Endothelial cell of umbilical vein (primary cell): Measurements from ENCODE around the gene MYCL. TPM values are rescaled to one million over a fixed set of nuclear protein-coding genes. Genes with fewer than 3 reads are reported as not detected.

Experiments used
- BruUV-seq: library from RNA; stranded (reverse); fragments of 400-500 nt; replicated peaks from 2 replicates; lab custom pipeline; 2021; lab: Mats Ljungman, UMichigan
- CTCF ChIA-PET: fragments of 300-600, 350-600 bp; sonication (Branson Sonifier 250); formaldehyde crosslinking; loops from one replicate; lab custom pipeline; 2021; ENCODE audit warnings: antibody characterized with exemption, inconsistent platforms; lab: Charles Lee
- POLR2A ChIA-PET: fragments of 300-600, 350-600 bp; sonication (Branson Sonifier 250); formaldehyde crosslinking; loops from one replicate; lab custom pipeline; 2021; ENCODE audit warnings: antibody characterized with exemption, inconsistent platforms; lab: Charles Lee
- DNase-seq: peaks from one replicate; pipeline ENCODE4 v3.0.0-alpha.2; 2011; ENCODE audit warnings: low read depth, low spot score
- FAIRE-seq: peaks from 2 replicates; lab custom pipeline; 2011; peaks lifted over from hg19 to GRCh38; lab: Jason Lieb, UNC
- H2AFZ ChIP-seq: 2 replicates; pipeline ENCODE4 v1.6.0; 2012; ENCODE audit warnings: low read depth, low read length, control low read depth, inconsistent platforms
- H3K27ac ChIP-seq: 2 replicates; pipeline ENCODE4 v1.5.1; 2011; ENCODE audit warnings: low read depth, mild to moderate bottlenecking, control low read depth, low read length, moderate library complexity; ENCODE audit not compliant: insufficient read depth
- H3K27me3 ChIP-seq, 2 experiments: 2 replicates each; pipeline versions ENCODE4 v1.6.0 to v1.6.1; 2011; ENCODE audit warnings: low read length in 2 of 2, mixed read lengths in 1 of 2; ENCODE audit not compliant: control insufficient read depth in 2 of 2, insufficient read depth in 2 of 2
- H3K36me3 ChIP-seq, 2 experiments: 2 replicates in 1 of 2; 3 replicates in 1 of 2; pipeline ENCODE4 v1.5.1; 2011; ENCODE audit warnings: low read length in 2 of 2, mild to moderate bottlenecking in 1 of 2, moderate library complexity in 1 of 2; ENCODE audit not compliant: control insufficient read depth in 2 of 2, insufficient read depth in 2 of 2; ENCODE audit errors: extremely low read depth in 1 of 2
- H3K4me1 ChIP-seq: 3 replicates; pipeline ENCODE4 v1.5.1; 2011; ENCODE audit warnings: mild to moderate bottlenecking, low read length; ENCODE audit not compliant: control insufficient read depth, insufficient read depth; ENCODE audit errors: extremely low read depth
- H3K4me2 ChIP-seq: 2 replicates; pipeline ENCODE4 v1.6.1; 2011; ENCODE audit warnings: low read length, control low read depth, mixed read lengths; ENCODE audit not compliant: insufficient read depth
- H3K4me3 ChIP-seq, 3 experiments: fragments of 200-600 bp in 1 of 3; sonication (generic), shearing (Covaris generic) in 1 of 3; replicated peaks in 1 of 3; 2 replicates each; pipeline ENCODE4 v1.5.1; 2011 to 2016; ENCODE audit warnings: control low read depth in 3 of 3, low read length in 3 of 3, mild to moderate bottlenecking in 2 of 3, inconsistent platforms in 1 of 3, low read depth in 1 of 3, moderate library complexity in 1 of 3; ENCODE audit not compliant: insufficient read depth in 1 of 3
- H3K79me2 ChIP-seq: 2 replicates; pipeline ENCODE4 v1.6.0; 2012; ENCODE audit warnings: low read length, inconsistent platforms; ENCODE audit not compliant: control insufficient read depth, insufficient read depth
- H3K9ac ChIP-seq: replicated peaks from 2 replicates; pipeline ENCODE3; 2011; ENCODE audit warnings: low read length, control low read depth; ENCODE audit not compliant: insufficient read depth; ENCODE audit errors: extremely low read depth
- H3K9me1 ChIP-seq: replicated peaks from 3 replicates; pipeline ENCODE4 v1.6.0; 2011; ENCODE audit warnings: mild to moderate bottlenecking, low read length; ENCODE audit not compliant: control insufficient read depth, insufficient read depth; ENCODE audit errors: extremely low read depth
- H3K9me3 ChIP-seq: replicated peaks from 2 replicates; pipeline ENCODE4 v1.5.1; 2012; ENCODE audit warnings: low read length, inconsistent platforms; ENCODE audit not compliant: control insufficient read depth, insufficient read depth
- H4K20me1 ChIP-seq: replicated peaks from 2 replicates; pipeline ENCODE3; 2011; ENCODE audit warnings: mild to moderate bottlenecking, low read length; ENCODE audit not compliant: control insufficient read depth, insufficient read depth; ENCODE audit errors: extremely low read depth
- CTCF ChIP-seq, 2 donors: IDR thresholded peaks; 1 replicate in 1 of 2; 2 replicates in 1 of 2; pipeline ENCODE4 v1.5.1; 2011; ENCODE audit warnings: low read length in 2 of 2, mild to moderate bottlenecking in 2 of 2, moderate library complexity in 2 of 2, control low read depth in 1 of 2, inconsistent platforms in 1 of 2, low read depth in 1 of 2; ENCODE audit not compliant: insufficient read depth in 1 of 2; ENCODE audit errors: extremely low read depth in 1 of 2
- EZH2 ChIP-seq: IDR thresholded peaks from 2 replicates; pipeline ENCODE4 v1.6.1; 2012; ENCODE audit warnings: borderline replicate concordance, low read depth, mild to moderate bottlenecking, moderate library complexity, low read length, inconsistent platforms; ENCODE audit not compliant: severe bottlenecking
- FOS ChIP-seq: IDR thresholded peaks from 2 replicates; pipeline ENCODE4 v1.6.1; 2011; ENCODE audit warnings: mild to moderate bottlenecking, low read length, moderate library complexity, borderline replicate concordance; ENCODE audit not compliant: insufficient read depth
- GATA2 ChIP-seq: IDR thresholded peaks from 2 replicates; pipeline ENCODE4 v1.7.0; 2011; ENCODE audit warnings: low read depth, mild to moderate bottlenecking, moderate library complexity, mixed read lengths, low read length; ENCODE audit not compliant: insufficient read length, insufficient read depth
- JUN ChIP-seq: IDR thresholded peaks from 2 replicates; pipeline ENCODE4 v1.6.1; 2011; ENCODE audit warnings: borderline replicate concordance, low read depth; ENCODE audit not compliant: insufficient read length, insufficient read depth
- MAX ChIP-seq: IDR thresholded peaks from 2 replicates; pipeline ENCODE4 v1.6.1; 2011; ENCODE audit not compliant: insufficient read depth, insufficient read length
- MYC ChIP-seq: IDR thresholded peaks from one replicate; pipeline ENCODE4 v1.6.1; 2011; ENCODE audit warnings: mild to moderate bottlenecking, low read depth, low read length
- POLR2A ChIP-seq: IDR thresholded peaks from 2 replicates; pipeline ENCODE4 v1.6.1; 2012; ENCODE audit warnings: low read depth, mild to moderate bottlenecking, control low read depth, low read length
- POLR2AphosphoS5 ChIP-seq: IDR thresholded peaks from 2 replicates; pipeline ENCODE4 v1.6.1; 2012; ENCODE audit warnings: low read depth, mild to moderate bottlenecking, control low read depth, low read length, moderate library complexity; ENCODE audit not compliant: insufficient read depth
- dilution Hi-C: fragments of 300-500 bp; cut with MboI; formaldehyde crosslinking; loops from one replicate; pipeline ENCODE4 v1.15.0; 2019; ENCODE audit warnings: low sequenced_read_pairs; ENCODE audit not compliant: extremely low pct_ligation_motif_present
- intact Hi-C: fragments of 100-400 bp; cut with micrococcal nuclease; formaldehyde crosslinking; loops from one replicate; pipeline ENCODE4 v1.10.0; 2022
- polyA plus RNA-seq, 4 experiments: library from polyadenylated mRNA; depleted of rRNA in 3 of 4; stranded (reverse) in 3 of 4; unstranded in 1 of 4; fragments of >200 nt; gene quantifications; 2 replicates each; pipeline versions ENCODE4 v1.2.1 to v1.2.3, GENCODE V29; 2011 to 2012; ENCODE audit warnings: missing spikeins in 1 of 4
- total RNA-seq: library from RNA; stranded (reverse); gene quantifications from 2 replicates; pipeline ENCODE4 v1.2.3, GENCODE V29; 2021

Gene MYCL
- total and polyA plus RNA-seq, 2 donors (not counting 3 experiments of a cell fraction or from before 2014, with no cell fraction given): 1.3 to 2.1 TPM

GRCh38 chr1:39907528-39908453 lies 6.1 kb upstream of the MYCL start:
- Histone ChIP-seq H3K9me3 (no peaks in the 10 kb centered on the region), H3K9ac (no peak overlapping the region), H3K4me1 (no peaks in the 10 kb centered on the region), H3K9me1 (no peaks in the 10 kb centered on the region), H3K4me3 (no peak overlapping the region), H3K27ac (no peak overlapping the region), H3K79me2 (no peaks in the 10 kb centered on the region), H2AFZ (no peak overlapping the region), H4K20me1 (no peaks in the 10 kb centered on the region), H3K27me3 (peaks cover 11 to 24% of the 10 kb centered on the region in 2 experiments), H3K36me3 (no peaks in the 10 kb centered on the region), H3K4me2 (no peak overlapping the region)
- BruUV-seq: no TSS peak
- DNase-seq (no peak), FAIRE-seq (no peak)
- TF ChIP-seq FOS (no peak), POLR2AphosphoS5 (no peak), JUN (no peak), MYC (no peak), GATA2 (no peak), MAX (no peak), CTCF (IDR thresholded peaks at IDR 0.05; ENCODE audit: extremely low read depth in 1 of 2, insufficient read depth in 1 of 2, low read depth in 1 of 2, low read length in 2 of 2) (no peak), EZH2 (no peak), POLR2A (no peak)
- ChIA-PET CTCF (interaction anchor here (1.3 to 2.0 kb wide), 4 partner anchors 8 to 19 kb away, joined by 3 to 7 read pairs (median 4); no protein-coding TSS in a partner anchor), POLR2A (no interaction called here)
- intact Hi-C loops (no loop called here), dilution Hi-C loops (no loop called here)
